Neural progenitor cell (in vitro differentiated cells): ENCODE measurements around the gene PEX14. TPM values are rescaled to one million over a fixed set of nuclear protein-coding genes. Genes with fewer than 3 reads are reported as not detected.
A peak's percentile ranks its signal among the peaks of the same experiment; 100 is the strongest.
"Not testable (repeated sequence)": the region's sequence is repeated elsewhere in the genome, so short reads cannot be mapped to it uniquely, and the experiment has no call there.

Source experiments
- DNase-seq: peaks from one replicate; pipeline ENCODE4 v3.0.0-alpha.2; 2016; ENCODE audit warnings: low spot score
- H2AFZ ChIP-seq: fragments of 200-600 bp; sonication (generic); replicated peaks from 2 replicates; pipeline ENCODE4 v1.6.1; 2016; ENCODE audit warnings: antibody characterized with exemption
- H3F3A ChIP-seq: fragments of 200-600 bp; sonication (generic); 2 replicates; pipeline ENCODE4 v1.6.1; 2016; ENCODE audit warnings: antibody characterized with exemption, low read depth
- H3K27ac ChIP-seq: fragments of 200-600 bp; sonication (generic); 2 replicates; pipeline ENCODE4 v1.5.1; 2016; ENCODE audit warnings: mild to moderate bottlenecking
- H3K27me3 ChIP-seq: fragments of 200-600 bp; sonication (generic); 2 replicates; pipeline ENCODE4 v1.6.1; 2016; ENCODE audit warnings: mild to moderate bottlenecking, moderate library complexity
- H3K36me3 ChIP-seq: fragments of 200-600 bp; sonication (generic); 2 replicates; pipeline ENCODE4 v1.5.1; 2016
- H3K4me1 ChIP-seq: fragments of 200-600 bp; sonication (generic); 2 replicates; pipeline ENCODE4 v1.6.1; 2016; ENCODE audit warnings: mixed run types
- H3K4me2 ChIP-seq: fragments of 200-600 bp; sonication (generic); 2 replicates; pipeline ENCODE4 v1.6.1; 2016
- H3K4me3 ChIP-seq: fragments of 200-600 bp; sonication (generic); 2 replicates; pipeline ENCODE4 v1.5.1; 2016
- H3K79me2 ChIP-seq: fragments of 200-600 bp; sonication (generic); 2 replicates; pipeline ENCODE4 v1.6.1; 2016; ENCODE audit warnings: low read depth
- H3K9ac ChIP-seq: fragments of 200-600 bp; sonication (generic); 2 replicates; pipeline ENCODE4 v1.6.1; 2016
- H3K9me3 ChIP-seq: fragments of 200-600 bp; sonication (generic); 2 replicates; pipeline ENCODE4 v1.5.1; 2016; ENCODE audit warnings: low read depth
- H4K20me1 ChIP-seq: fragments of 200-600 bp; sonication (generic); 2 replicates; pipeline ENCODE4 v1.6.1; 2016; ENCODE audit warnings: low read depth
- H3K27ac Mint-ChIP-seq: 3 replicates; pipeline ENCODE4 v1.8.0; 2021; ENCODE audit warnings: mixed read lengths
- H3K27me3 Mint-ChIP-seq: 2 replicates; pipeline ENCODE4 v1.8.0; 2022; ENCODE audit warnings: low read depth, mild to moderate bottlenecking, inconsistent platforms, moderate library complexity, mixed read lengths; ENCODE audit not compliant: insufficient read depth
- H3K36me3 Mint-ChIP-seq: 3 replicates; pipeline ENCODE4 v1.8.0; 2021; ENCODE audit warnings: mixed read lengths
- H3K4me1 Mint-ChIP-seq: 3 replicates; pipeline ENCODE4 v1.8.0; 2021; ENCODE audit warnings: mixed read lengths
- H3K4me3 Mint-ChIP-seq: 3 replicates; pipeline ENCODE4 v1.8.0; 2021; ENCODE audit warnings: mild to moderate bottlenecking, moderate library complexity, mixed read lengths
- H3K9me3 Mint-ChIP-seq: 3 replicates; pipeline ENCODE4 v1.8.0; 2020; ENCODE audit warnings: mixed read lengths
- EZH2 ChIP-seq: fragments of 200-600 bp; sonication (generic); IDR thresholded peaks from 2 replicates; pipeline ENCODE4 v1.6.1; 2017; ENCODE audit warnings: antibody characterized with exemption, mild to moderate bottlenecking, moderate library complexity
- EZH2phosphoT487 ChIP-seq: fragments of 200-600 bp; sonication (generic); IDR thresholded peaks from 2 replicates; pipeline ENCODE4 v1.6.1; 2017; ENCODE audit warnings: antibody characterized with exemption
- total RNA-seq: library from RNA; depleted of rRNA; stranded (reverse); fragments of >200 nt; gene quantifications from 2 replicates; pipeline ENCODE4 v1.2.3, GENCODE V29; 2015; ENCODE audit warnings: low replicate concordance
- TF ChIP-seq, protein P1 (sequence below): fragments of 200-600 bp; sonication (generic); IDR thresholded peaks from 2 replicates; pipeline ENCODE4 v1.5.1; 2017; ENCODE audit warnings: antibody characterized with exemption, mild to moderate bottlenecking

PEX14 gene
- total RNA-seq, 1 donor from 2014 or later = 9.3 TPM

DNA sequence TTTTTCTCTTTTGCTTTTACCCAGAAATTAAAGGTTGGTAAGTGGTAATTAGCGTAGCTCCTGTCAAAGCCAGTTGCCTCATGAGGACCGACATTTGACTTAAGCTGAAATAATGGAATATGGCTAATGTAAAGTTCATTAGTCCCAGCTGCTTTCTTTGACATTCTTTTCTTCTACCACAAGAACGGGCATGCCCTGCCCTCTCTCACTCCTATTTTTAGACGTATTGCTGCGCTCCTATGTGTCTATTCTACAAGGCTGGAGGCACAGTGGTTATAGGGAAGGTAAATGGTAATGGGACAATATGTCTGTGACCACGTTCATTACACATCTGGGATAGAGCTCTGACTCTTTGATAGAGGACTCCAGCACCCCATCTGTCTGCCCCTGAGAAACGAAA is 18.1 kb upstream of the PEX14 start:
- Histone ChIP-seq H3K27me3 (no peaks in the 10 kb centered on the region), H2AFZ (no peak overlapping the region), H3K4me3 (no peak overlapping the region), H4K20me1 (no peaks in the 10 kb centered on the region), H3K9me3 (no peaks in the 10 kb centered on the region), H3K36me3 (no peaks in the 10 kb centered on the region), H3F3A (peaks cover 9% of the 10 kb centered on the region), H3K4me1 (peaks cover 3% of the 10 kb centered on the region), H3K9ac (no peak overlapping the region), H3K27ac (peak overlapping the region; percentile 21), H3K4me2 (no peak overlapping the region), H3K79me2 (no peaks in the 10 kb centered on the region)
- Mint-ChIP-seq H3K36me3 (peaks cover 14% of the 10 kb centered on the region), H3K4me3 (no peak overlapping the region), H3K27me3 (peaks cover 2% of the 10 kb centered on the region), H3K9me3 (peaks cover 2% of the 10 kb centered on the region), H3K27ac (no peak overlapping the region), H3K4me1 (peaks cover 8% of the 10 kb centered on the region)
- TF ChIP-seq EZH2phosphoT487 (no peak), EZH2 (no peak)
- TF ChIP-seq, protein P1, sequence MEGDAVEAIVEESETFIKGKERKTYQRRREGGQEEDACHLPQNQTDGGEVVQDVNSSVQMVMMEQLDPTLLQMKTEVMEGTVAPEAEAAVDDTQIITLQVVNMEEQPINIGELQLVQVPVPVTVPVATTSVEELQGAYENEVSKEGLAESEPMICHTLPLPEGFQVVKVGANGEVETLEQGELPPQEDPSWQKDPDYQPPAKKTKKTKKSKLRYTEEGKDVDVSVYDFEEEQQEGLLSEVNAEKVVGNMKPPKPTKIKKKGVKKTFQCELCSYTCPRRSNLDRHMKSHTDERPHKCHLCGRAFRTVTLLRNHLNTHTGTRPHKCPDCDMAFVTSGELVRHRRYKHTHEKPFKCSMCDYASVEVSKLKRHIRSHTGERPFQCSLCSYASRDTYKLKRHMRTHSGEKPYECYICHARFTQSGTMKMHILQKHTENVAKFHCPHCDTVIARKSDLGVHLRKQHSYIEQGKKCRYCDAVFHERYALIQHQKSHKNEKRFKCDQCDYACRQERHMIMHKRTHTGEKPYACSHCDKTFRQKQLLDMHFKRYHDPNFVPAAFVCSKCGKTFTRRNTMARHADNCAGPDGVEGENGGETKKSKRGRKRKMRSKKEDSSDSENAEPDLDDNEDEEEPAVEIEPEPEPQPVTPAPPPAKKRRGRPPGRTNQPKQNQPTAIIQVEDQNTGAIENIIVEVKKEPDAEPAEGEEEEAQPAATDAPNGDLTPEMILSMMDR = no peak
- DNase-seq = no peak

GRCh38 chr1:10457462-10457861 is 17.3 kb upstream of the PEX14 start:
- not testable (repeated sequence) for H4K20me1 ChIP-seq, H3K27ac ChIP-seq, H3K4me1 Mint-ChIP-seq, H3K27me3 ChIP-seq, H3K4me3 Mint-ChIP-seq, DNase-seq, H3K4me3 ChIP-seq, H3K9me3 ChIP-seq, H3K36me3 ChIP-seq, H3K4me2 ChIP-seq, H3K27ac Mint-ChIP-seq, H3K9ac ChIP-seq, H3K9me3 Mint-ChIP-seq, H3F3A ChIP-seq, H3K4me1 ChIP-seq, H3K79me2 ChIP-seq, H2AFZ ChIP-seq, H3K27me3 Mint-ChIP-seq
- peaks cover 18% of the 10 kb centered on the region for H3K36me3 Mint-ChIP-seq

DNA sequence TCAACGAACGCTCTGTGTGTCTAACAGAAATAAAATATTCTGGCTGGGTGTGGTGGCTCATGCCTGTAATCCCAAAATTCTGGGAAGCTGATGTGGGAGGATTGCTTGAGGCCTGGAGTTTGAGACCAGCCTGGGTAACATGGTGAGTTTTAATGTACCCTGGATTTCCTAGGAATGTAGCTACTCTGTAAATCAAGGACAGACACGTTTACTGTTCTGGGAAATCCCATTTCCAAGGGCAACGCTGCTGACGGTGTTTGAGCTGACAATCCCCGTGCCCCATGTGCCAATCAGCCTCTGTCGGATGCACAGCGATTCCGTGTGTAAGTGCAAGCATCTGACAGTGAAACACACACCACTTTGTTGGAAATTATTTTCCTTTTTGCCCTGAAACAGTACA is 16.9 kb upstream of the PEX14 start:
- H3F3A ChIP-seq = peaks cover 9% of the 10 kb centered on the region
- no peaks in the 10 kb centered on the region for H4K20me1 ChIP-seq
- no peaks in the 10 kb centered on the region for H3K4me1 ChIP-seq
- no peak overlapping the region for H2AFZ ChIP-seq
- TF ChIP-seq EZH2 (no peak), EZH2phosphoT487 (no peak)
- TF ChIP-seq, protein P1 = no peak
- H3K9ac ChIP-seq = no peak overlapping the region
- Mint-ChIP-seq H3K36me3 (peaks cover 21% of the 10 kb centered on the region), H3K4me1 (peaks cover 5% of the 10 kb centered on the region), H3K27me3 (peaks cover 2% of the 10 kb centered on the region), H3K9me3 (peaks cover 2% of the 10 kb centered on the region), H3K27ac (no peak overlapping the region), H3K4me3 (no peak overlapping the region)
- no peaks in the 10 kb centered on the region for H3K9me3 ChIP-seq
- no peaks in the 10 kb centered on the region for H3K27me3 ChIP-seq
- no peak for DNase-seq
- H3K4me2 ChIP-seq = no peak overlapping the region
- H3K79me2 ChIP-seq = no peaks in the 10 kb centered on the region
- H3K36me3 ChIP-seq = no peaks in the 10 kb centered on the region
- no peak overlapping the region for H3K4me3 ChIP-seq
- no peak overlapping the region for H3K27ac ChIP-seq

GRCh38 chr1:10459184-10459583 is 15.6 kb upstream of the PEX14 start:
- H3K4me1 Mint-ChIP-seq = peaks cover 5% of the 10 kb centered on the region
- Histone ChIP-seq H4K20me1 (peaks cover 3% of the 10 kb centered on the region), H3F3A (peaks cover 9% of the 10 kb centered on the region), H3K9me3 (no peaks in the 10 kb centered on the region), H3K9ac (no peak overlapping the region), H3K36me3 (no peaks in the 10 kb centered on the region), H2AFZ (no peak overlapping the region), H3K4me1 (no peaks in the 10 kb centered on the region), H3K27me3 (no peaks in the 10 kb centered on the region), H3K4me3 (no peak overlapping the region), H3K79me2 (no peaks in the 10 kb centered on the region), H3K27ac (peak overlapping the region; percentile 13), H3K4me2 (no peak overlapping the region)
- no peak overlapping the region for H3K4me3 Mint-ChIP-seq
- H3K9me3 Mint-ChIP-seq = peaks cover 2% of the 10 kb centered on the region
- no peak overlapping the region for H3K27ac Mint-ChIP-seq
- peaks cover 28% of the 10 kb centered on the region for H3K36me3 Mint-ChIP-seq
- TF ChIP-seq EZH2 (no peak), EZH2phosphoT487 (no peak)
- TF ChIP-seq, protein P1 = no peak
- DNase-seq = no peak
- peaks cover 2% of the 10 kb centered on the region for H3K27me3 Mint-ChIP-seq
